HG02571 (cell line): ENCODE results near the gene FUT2.

Experiments used
- ATAC-seq: cut with Tn5 transposase; IDR thresholded peaks from one replicate; pipeline ENCODE4 v1.9.1; 2021; ENCODE audit warnings: mild to moderate bottlenecking, moderate library complexity; ENCODE audit not compliant: unreplicated experiment

Gene FUT2

GRCh38 chr19:48724796-48725753 is 29.3 kb downstream of the FUT2 start:
- no peak for ATAC-seq

GRCh38 chr19:48726556-48726955 is 30.8 kb downstream of the FUT2 start:
- ATAC-seq = no peak

GRCh38 chr19:48728911-48729664 is 33.3 kb downstream of the FUT2 start:
- no peak for ATAC-seq

- no peak for ATAC-seq
Measured at GRCh38 chr19:48731452-48731851, 35.7 kb downstream of the FUT2 start.

- ATAC-seq = no peak
Measured at GRCh38 chr19:48734625-48735024, 38.9 kb downstream of the FUT2 start.

- no peak for ATAC-seq
Measured at GRCh38 chr19:48735031-48735615, 39.4 kb downstream of the FUT2 start.

- no peak for ATAC-seq
Measured at GRCh38 chr19:48737360-48737998, 41.7 kb downstream of the FUT2 start.

- no peak for ATAC-seq
Measured at GRCh38 chr19:48738557-48739403, 43.0 kb downstream of the FUT2 start.

- no peak for ATAC-seq
Measured at GRCh38 chr19:48739404-48740163, 43.8 kb downstream of the FUT2 start.

GRCh38 chr19:48740164-48740972 is 44.6 kb downstream of the FUT2 start, which contains the start of gene RASIP1:
TSS of gene RASIP1 (minus strand) at chr19:48740610. CDS start at chr19:48740282, 328 bp downstream.
- no peak for ATAC-seq

- no peak for ATAC-seq
Measured at GRCh38 chr19:48741129-48741999, 45.6 kb downstream of the FUT2 start.

GRCh38 chr19:48742096-48742495 is 46.3 kb downstream of the FUT2 start:
- no peak for ATAC-seq

- ATAC-seq = no peak
Measured at GRCh38 chr19:48745208-48745995, 49.6 kb downstream of the FUT2 start.

GRCh38 chr19:48746110-48746509 is 50.3 kb downstream of the FUT2 start:
- no peak for ATAC-seq

GRCh38 chr19:48746738-48747575 is 51.2 kb downstream of the FUT2 start, which contains the start of gene IZUMO1:
TSS of gene IZUMO1 (minus strand) at chr19:48746909. CDS start at chr19:48745859, 1,050 bp downstream.
- ATAC-seq = no peak
